ENCODE measurements around the gene NRF1.

NRF1 gene

GRCh38 chr7:129757991-129758390 is 146.5 kb downstream of the NRF1 start:
- DNase-seq (ENCODE audit: low read depth), result no peak

GRCh38 chr7:129762387-129762969 is 151.0 kb downstream of the NRF1 start:
- no peak overlapping the region for H3K4me3 ChIP-seq (ENCODE audit: low read depth, low read length)
- no peak for DNase-seq (ENCODE audit: low read depth)

More at GRCh38 chr7:129757991-129758390, 146.5 kb downstream of the NRF1 start:
- H3K4me3 ChIP-seq (ENCODE audit: low read depth, low read length), result no peak overlapping the region

- H3K4me3 ChIP-seq (ENCODE audit: low read depth, low read length), result no peak overlapping the region
- DNase-seq (ENCODE audit: low read depth), result no peak
Measured at GRCh38 chr7:129764247-129765084, 152.9 kb downstream of the NRF1 start.

GRCh38 chr7:129765352-129765751 is 153.8 kb downstream of the NRF1 start:
- H3K4me3 ChIP-seq (ENCODE audit: low read depth, low read length), result no peak overlapping the region

GRCh38 chr7:129767120-129768015 is 155.8 kb downstream of the NRF1 start:
- DNase-seq (ENCODE audit: low read depth), result no peak
- no peak overlapping the region for H3K4me3 ChIP-seq (ENCODE audit: low read depth, low read length)

More at GRCh38 chr7:129765352-129765751, 153.8 kb downstream of the NRF1 start:
- DNase-seq (ENCODE audit: low read depth), result no peak

- H3K4me3 ChIP-seq (ENCODE audit: low read depth, low read length), result no peak overlapping the region
- DNase-seq (ENCODE audit: low read depth), result no peak
Measured at GRCh38 chr7:129768614-129769399, 157.3 kb downstream of the NRF1 start.

- no peak for DNase-seq (ENCODE audit: low read depth)
- no peak overlapping the region for H3K4me3 ChIP-seq (ENCODE audit: low read depth, low read length)
Measured at GRCh38 chr7:129769400-129769774, 157.9 kb downstream of the NRF1 start.

- no peak for DNase-seq (ENCODE audit: low read depth)
Measured at GRCh38 chr7:129769866-129770808, 158.6 kb downstream of the NRF1 start.

GRCh38 chr7:129771201-129771927 is 159.8 kb downstream of the NRF1 start:
- H3K4me3 ChIP-seq (ENCODE audit: low read depth, low read length), result no peak overlapping the region
- no peak for DNase-seq (ENCODE audit: low read depth)

More at GRCh38 chr7:129769866-129770808, 158.6 kb downstream of the NRF1 start:
- no peak overlapping the region for H3K4me3 ChIP-seq (ENCODE audit: low read depth, low read length)

- no peak for DNase-seq (ENCODE audit: low read depth)
- H3K4me3 ChIP-seq (ENCODE audit: low read depth, low read length), result no peak overlapping the region
Measured at GRCh38 chr7:129771928-129772479, 160.5 kb downstream of the NRF1 start.

GRCh38 chr7:129772646-129773280 is 161.2 kb downstream of the NRF1 start:
- H3K4me3 ChIP-seq (ENCODE audit: low read depth, low read length), result no peak overlapping the region
- DNase-seq (ENCODE audit: low read depth), result no peak

- H3K4me3 ChIP-seq (ENCODE audit: low read depth, low read length), result no peak overlapping the region
- no peak for DNase-seq (ENCODE audit: low read depth)
Measured at GRCh38 chr7:129773328-129773731, 161.8 kb downstream of the NRF1 start.

- no peak for DNase-seq (ENCODE audit: low read depth)
- H3K4me3 ChIP-seq (ENCODE audit: low read depth, low read length), result no peak overlapping the region
Measured at GRCh38 chr7:129773871-129774270, 162.4 kb downstream of the NRF1 start.

- DNase-seq (ENCODE audit: low read depth), result no peak
Measured at GRCh38 chr7:129774359-129774758, 162.8 kb downstream of the NRF1 start.

GRCh38 chr7:129774871-129775694 is 163.6 kb downstream of the NRF1 start:
- no peak for DNase-seq (ENCODE audit: low read depth)
- H3K4me3 ChIP-seq (ENCODE audit: low read depth, low read length), result no peak overlapping the region

More at GRCh38 chr7:129774359-129774758, 162.8 kb downstream of the NRF1 start:
- no peak overlapping the region for H3K4me3 ChIP-seq (ENCODE audit: low read depth, low read length)
